Measurements from ENCODE around the gene PALD1. TPM values are rescaled to one million over a fixed set of nuclear protein-coding genes. Genes with fewer than 3 reads are reported as not detected.

Gene PALD1
- polyA plus RNA-seq, 2 of the 4 experiments (the other 2 are of a cell fraction) = 3.6 to 5.5 TPM

GRCh38 chr10:70432561-70433263 is 45.9 kb upstream of the PALD1 start:
- no peak for FAIRE-seq
- WGBS (ENCODE audit: missing lambda C conversion rate) = 82% methylated on average over 6 of the region's 6 CpGs
- CTCF ChIA-PET = interaction anchor here (1.1 to 1.6 kb wide), 4 partner anchors 9 to 29 kb away, joined by 3 to 8 read pairs (median 4); no protein-coding TSS in a partner anchor
- Histone ChIP-seq H3K9me3 (no peaks in the 10 kb centered on the region), H3K4me2 (no peak overlapping the region), H3K27ac (no peak overlapping the region), H3K4me1 (no peaks in the 10 kb centered on the region), H3K4me3 (no peak overlapping the region)
- POLR2A ChIA-PET = no interaction called here
- no peak for DNase-seq (ENCODE audit: low read depth in 1 of 2, low spot score in 1 of 2)
- TF ChIP-seq, protein P1, sequence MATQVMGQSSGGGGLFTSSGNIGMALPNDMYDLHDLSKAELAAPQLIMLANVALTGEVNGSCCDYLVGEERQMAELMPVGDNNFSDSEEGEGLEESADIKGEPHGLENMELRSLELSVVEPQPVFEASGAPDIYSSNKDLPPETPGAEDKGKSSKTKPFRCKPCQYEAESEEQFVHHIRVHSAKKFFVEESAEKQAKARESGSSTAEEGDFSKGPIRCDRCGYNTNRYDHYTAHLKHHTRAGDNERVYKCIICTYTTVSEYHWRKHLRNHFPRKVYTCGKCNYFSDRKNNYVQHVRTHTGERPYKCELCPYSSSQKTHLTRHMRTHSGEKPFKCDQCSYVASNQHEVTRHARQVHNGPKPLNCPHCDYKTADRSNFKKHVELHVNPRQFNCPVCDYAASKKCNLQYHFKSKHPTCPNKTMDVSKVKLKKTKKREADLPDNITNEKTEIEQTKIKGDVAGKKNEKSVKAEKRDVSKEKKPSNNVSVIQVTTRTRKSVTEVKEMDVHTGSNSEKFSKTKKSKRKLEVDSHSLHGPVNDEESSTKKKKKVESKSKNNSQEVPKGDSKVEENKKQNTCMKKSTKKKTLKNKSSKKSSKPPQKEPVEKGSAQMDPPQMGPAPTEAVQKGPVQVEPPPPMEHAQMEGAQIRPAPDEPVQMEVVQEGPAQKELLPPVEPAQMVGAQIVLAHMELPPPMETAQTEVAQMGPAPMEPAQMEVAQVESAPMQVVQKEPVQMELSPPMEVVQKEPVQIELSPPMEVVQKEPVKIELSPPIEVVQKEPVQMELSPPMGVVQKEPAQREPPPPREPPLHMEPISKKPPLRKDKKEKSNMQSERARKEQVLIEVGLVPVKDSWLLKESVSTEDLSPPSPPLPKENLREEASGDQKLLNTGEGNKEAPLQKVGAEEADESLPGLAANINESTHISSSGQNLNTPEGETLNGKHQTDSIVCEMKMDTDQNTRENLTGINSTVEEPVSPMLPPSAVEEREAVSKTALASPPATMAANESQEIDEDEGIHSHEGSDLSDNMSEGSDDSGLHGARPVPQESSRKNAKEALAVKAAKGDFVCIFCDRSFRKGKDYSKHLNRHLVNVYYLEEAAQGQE (IDR thresholded peaks at IDR 0.05) = no peak
- no peak for TF ChIP-seq POLR2AphosphoS2 (conservative IDR thresholded peaks at IDR 0.05; ENCODE audit: low read length)
- no peak for TF ChIP-seq SREBF2 (IDR thresholded peaks at IDR 0.05)
- no peak for TF ChIP-seq TP53 (CRISPR knock-in tag; IDR thresholded peaks at IDR 0.05)
- no peak for TF ChIP-seq MYC (IDR thresholded peaks at IDR 0.05; ENCODE audit: borderline replicate concordance, low read length)
- TF ChIP-seq GATA3 (IDR thresholded peaks at IDR 0.05; ENCODE audit: borderline replicate concordance) = no peak
- no peak for TF ChIP-seq FOSB (CRISPR knock-in tag; IDR thresholded peaks at IDR 0.05)
- no peak for TF ChIP-seq NR3C1 (IDR thresholded peaks at IDR 0.05)
- no peak for TF ChIP-seq CHD2 (IDR thresholded peaks at IDR 0.05; ENCODE audit: low read length, partially characterized antibody)
- TF ChIP-seq CHD4 (IDR thresholded peaks at IDR 0.05; ENCODE audit: borderline replicate concordance) = no peak
- no peak for TF ChIP-seq CBX8 (IDR thresholded peaks at IDR 0.05)
- no peak for TF ChIP-seq FOXS1 (CRISPR knock-in tag; IDR thresholded peaks at IDR 0.05)
- TF ChIP-seq MAFK (IDR thresholded peaks at IDR 0.05; ENCODE audit: partially characterized antibody) = no peak
- no peak for ATAC-seq

- CTCF ChIA-PET = interaction anchor here (1.1 kb wide), 1 partner anchor 27 kb away, joined by 3 read pairs; no protein-coding TSS in a partner anchor
- POLR2A ChIA-PET = no interaction called here
- H3K27ac ChIP-seq = no peak overlapping the region
- no peaks in the 10 kb centered on the region for H3K4me1 ChIP-seq
- no peak overlapping the region for H3K4me2 ChIP-seq
- H3K9me3 ChIP-seq = no peaks in the 10 kb centered on the region
- WGBS (ENCODE audit: missing lambda C conversion rate) = 89% methylated on average over 9 of the region's 9 CpGs
- DNase-seq (ENCODE audit: low read depth in 1 of 2, low spot score in 1 of 2) (no peak), ATAC-seq (no peak), FAIRE-seq (no peak)
- no peak for TF ChIP-seq RFX5 (IDR thresholded peaks at IDR 0.05)
- H3K4me3 ChIP-seq = no peak overlapping the region
Observed at GRCh38 chr10:70433581-70434280, 44.8 kb upstream of the PALD1 start.

GRCh38 chr10:70435241-70436085 is 43.1 kb upstream of the PALD1 start:
- DNase-seq (ENCODE audit: low read depth in 1 of 2, low spot score in 1 of 2) (no peak), ATAC-seq (no peak), FAIRE-seq (no peak)
- Histone ChIP-seq H3K27ac (no peak overlapping the region), H3K9me3 (no peaks in the 10 kb centered on the region), H3K4me2 (no peak overlapping the region), H3K4me3 (no peak overlapping the region), H3K4me1 (no peaks in the 10 kb centered on the region)
- ChIA-PET CTCF (interaction anchor here (0.6 kb wide), 1 partner anchor 61 kb away, joined by 3 read pairs; no protein-coding TSS in a partner anchor), POLR2A (no interaction called here)
- 83% methylated on average over 17 of the region's 19 CpGs for WGBS (ENCODE audit: missing lambda C conversion rate)
- TF ChIP-seq HOXB13 (CRISPR knock-in tag; IDR thresholded peaks at IDR 0.05; ENCODE audit: low read depth) (no peak), RCOR1 (IDR thresholded peaks at IDR 0.05; ENCODE audit: low read depth, low read length) (no peak), FOSL2 (IDR thresholded peaks at IDR 0.05) (no peak), FOSL2 (CRISPR knock-in tag; IDR thresholded peaks at IDR 0.05) (no peak), ESRRA (IDR thresholded peaks at IDR 0.05; ENCODE audit: borderline replicate concordance, low read length) (no peak), HES2 (IDR thresholded peaks at IDR 0.05) (no peak), FOSB (CRISPR knock-in tag; IDR thresholded peaks at IDR 0.05) (no peak), MAFK (IDR thresholded peaks at IDR 0.05; ENCODE audit: partially characterized antibody) (no peak), CHD2 (IDR thresholded peaks at IDR 0.05; ENCODE audit: low read length, partially characterized antibody) (no peak), USF2 (IDR thresholded peaks at IDR 0.05) (no peak), CBX2 (IDR thresholded peaks at IDR 0.05; ENCODE audit: borderline replicate concordance, low read depth) (no peak), RNF2 (IDR thresholded peaks at IDR 0.05; ENCODE audit: borderline replicate concordance, low read depth) (no peak), CHD4 (IDR thresholded peaks at IDR 0.05; ENCODE audit: borderline replicate concordance) (no peak), EHMT2 (IDR thresholded peaks at IDR 0.05; ENCODE audit: low read depth) (no peak), RFX5 (IDR thresholded peaks at IDR 0.05) (no peak), HEYL (CRISPR knock-in tag; IDR thresholded peaks at IDR 0.05) (no peak)
- TF ChIP-seq, protein P2, sequence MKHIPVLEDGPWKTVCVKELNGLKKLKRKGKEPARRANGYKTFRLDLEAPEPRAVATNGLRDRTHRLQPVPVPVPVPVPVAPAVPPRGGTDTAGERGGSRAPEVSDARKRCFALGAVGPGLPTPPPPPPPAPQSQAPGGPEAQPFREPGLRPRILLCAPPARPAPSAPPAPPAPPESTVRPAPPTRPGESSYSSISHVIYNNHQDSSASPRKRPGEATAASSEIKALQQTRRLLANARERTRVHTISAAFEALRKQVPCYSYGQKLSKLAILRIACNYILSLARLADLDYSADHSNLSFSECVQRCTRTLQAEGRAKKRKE (CRISPR knock-in tag; IDR thresholded peaks at IDR 0.05; ENCODE audit: low read depth) = no peak

Data from A549 (cell line).